Kidney epithelial cell (primary cell): Measurements from ENCODE around the gene BMP10. TPM values are rescaled to one million over a fixed set of nuclear protein-coding genes. Genes with fewer than 3 reads are reported as not detected.

ENCODE experiments used
- DNase-seq: peaks from one replicate; pipeline ENCODE4 v3.0.0-alpha.2; 2010; ENCODE audit warnings: low read depth
- H3K27me3 ChIP-seq: 2 replicates; pipeline ENCODE4 v1.6.0; 2011; ENCODE audit warnings: low read length; ENCODE audit not compliant: control insufficient read depth, insufficient read depth
- H3K36me3 ChIP-seq: 2 replicates; pipeline ENCODE4 v1.5.1; 2011; ENCODE audit warnings: low read length; ENCODE audit not compliant: control insufficient read depth, insufficient read depth
- H3K4me3 ChIP-seq: 2 replicates; pipeline ENCODE4 v1.5.1; 2011; ENCODE audit warnings: low read depth, mild to moderate bottlenecking, control low read depth, low read length
- total RNA-seq: library from RNA; depleted of rRNA; stranded (reverse); fragments of >200 nt; gene quantifications from 2 replicates; pipeline ENCODE4 v1.2.3, GENCODE V29; 2015
- TF ChIP-seq, protein P1 (sequence below): IDR thresholded peaks from 2 replicates; pipeline ENCODE4 v1.5.1; 2011; ENCODE audit warnings: mild to moderate bottlenecking, moderate library complexity, low read length, control low read depth, inconsistent platforms; ENCODE audit not compliant: insufficient read depth, poor library complexity, severe bottlenecking

The BMP10 gene
- total RNA-seq, 1 donor from 2014 or later, result not detected

DNA sequence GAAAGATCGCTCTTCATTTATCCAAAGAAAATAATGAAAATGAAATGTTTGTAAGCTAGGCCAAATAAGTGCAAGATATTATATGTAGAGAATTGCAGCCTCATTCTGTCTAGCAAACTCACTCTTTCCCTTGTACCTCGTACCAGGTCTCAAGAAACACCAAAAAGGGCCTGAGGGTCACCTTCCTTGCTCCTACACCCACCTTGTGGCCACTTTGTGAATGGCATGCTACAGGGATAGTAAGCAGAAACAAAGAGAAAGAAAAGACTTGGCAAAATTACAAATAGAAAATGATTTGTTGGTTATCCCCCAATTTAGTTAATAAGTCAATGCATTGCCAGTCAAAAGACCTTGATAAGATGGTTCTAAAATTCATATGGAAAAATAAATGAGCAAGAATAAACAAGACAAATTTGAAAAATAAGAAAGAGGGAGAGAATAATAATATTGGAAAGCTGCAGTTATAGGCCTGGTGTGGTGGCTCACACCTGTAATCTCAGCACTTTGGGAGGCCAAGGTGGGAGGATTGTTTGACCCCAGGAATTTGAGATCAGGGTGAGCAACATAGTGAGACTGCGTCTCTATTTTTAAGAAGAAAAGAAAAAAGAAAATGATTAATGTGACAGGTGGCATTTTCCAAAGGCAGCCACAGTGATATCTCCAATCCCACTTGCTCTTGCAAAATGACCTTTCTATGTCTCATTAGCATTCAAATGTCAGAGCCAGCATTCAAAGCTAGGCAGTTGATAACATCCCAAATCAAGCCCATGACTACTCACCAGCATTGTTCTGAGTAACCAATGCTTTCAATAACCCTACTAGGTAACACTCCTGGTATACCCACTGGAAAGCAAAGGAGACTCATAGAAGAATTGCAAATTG, 38.8 kb upstream of the BMP10 start:
- Histone ChIP-seq H3K36me3 (no peaks in the 10 kb centered on the region), H3K27me3 (no peaks in the 10 kb centered on the region), H3K4me3 (no peak overlapping the region)
- DNase-seq, result peak; percentile 21
- TF ChIP-seq, protein P1, sequence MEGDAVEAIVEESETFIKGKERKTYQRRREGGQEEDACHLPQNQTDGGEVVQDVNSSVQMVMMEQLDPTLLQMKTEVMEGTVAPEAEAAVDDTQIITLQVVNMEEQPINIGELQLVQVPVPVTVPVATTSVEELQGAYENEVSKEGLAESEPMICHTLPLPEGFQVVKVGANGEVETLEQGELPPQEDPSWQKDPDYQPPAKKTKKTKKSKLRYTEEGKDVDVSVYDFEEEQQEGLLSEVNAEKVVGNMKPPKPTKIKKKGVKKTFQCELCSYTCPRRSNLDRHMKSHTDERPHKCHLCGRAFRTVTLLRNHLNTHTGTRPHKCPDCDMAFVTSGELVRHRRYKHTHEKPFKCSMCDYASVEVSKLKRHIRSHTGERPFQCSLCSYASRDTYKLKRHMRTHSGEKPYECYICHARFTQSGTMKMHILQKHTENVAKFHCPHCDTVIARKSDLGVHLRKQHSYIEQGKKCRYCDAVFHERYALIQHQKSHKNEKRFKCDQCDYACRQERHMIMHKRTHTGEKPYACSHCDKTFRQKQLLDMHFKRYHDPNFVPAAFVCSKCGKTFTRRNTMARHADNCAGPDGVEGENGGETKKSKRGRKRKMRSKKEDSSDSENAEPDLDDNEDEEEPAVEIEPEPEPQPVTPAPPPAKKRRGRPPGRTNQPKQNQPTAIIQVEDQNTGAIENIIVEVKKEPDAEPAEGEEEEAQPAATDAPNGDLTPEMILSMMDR, result peak; percentile 86

GRCh38 chr2:68908392-68908970, 37.3 kb upstream of the BMP10 start:
- peak; percentile 92 for DNase-seq
- no peaks in the 10 kb centered on the region for H3K36me3 ChIP-seq
- no peaks in the 10 kb centered on the region for H3K27me3 ChIP-seq
- H3K4me3 ChIP-seq, result no peak overlapping the region
- TF ChIP-seq, protein P1, result no peak

GRCh38 chr2:68907920-68908253, 36.7 kb upstream of the BMP10 start:
- TF ChIP-seq, protein P1, result no peak
- Histone ChIP-seq H3K36me3 (no peaks in the 10 kb centered on the region), H3K27me3 (no peaks in the 10 kb centered on the region), H3K4me3 (no peak overlapping the region)
- DNase-seq, result no peak

DNA sequence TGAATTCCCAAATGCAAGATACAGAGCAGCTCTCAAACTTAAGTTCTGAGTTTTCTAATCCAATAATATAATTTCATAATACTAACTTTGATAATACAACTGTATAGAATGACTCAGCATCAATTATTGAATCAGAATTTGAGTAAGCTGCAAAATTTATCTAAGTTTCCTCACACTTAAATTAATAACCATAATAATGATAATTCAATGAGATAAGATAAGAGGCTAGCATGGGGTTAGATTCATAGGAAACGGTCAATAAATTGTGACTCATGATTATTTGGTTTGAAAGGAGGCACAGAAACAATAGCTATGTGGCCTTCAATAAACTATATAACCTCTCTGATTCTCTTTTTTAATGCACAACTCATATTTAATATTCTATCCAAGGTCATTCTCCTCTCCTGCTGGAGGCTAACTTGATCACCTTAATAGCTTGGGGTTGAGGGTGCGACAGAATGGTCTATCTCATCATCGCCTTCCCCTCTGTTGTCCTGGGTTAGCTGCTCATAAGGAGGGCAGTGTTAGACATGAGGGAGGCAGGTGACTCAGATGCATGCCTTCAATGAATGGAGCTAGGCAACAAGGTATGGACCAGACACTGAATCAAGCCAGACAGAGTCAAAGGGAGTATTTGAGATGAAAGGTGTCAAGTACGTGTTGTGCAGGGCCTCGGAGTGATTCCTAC, 36.2 kb upstream of the BMP10 start:
- H3K36me3 ChIP-seq, result no peaks in the 10 kb centered on the region
- no peak for DNase-seq
- TF ChIP-seq, protein P1, result no peak
- H3K4me3 ChIP-seq, result no peak overlapping the region
- no peaks in the 10 kb centered on the region for H3K27me3 ChIP-seq

GRCh38 chr2:68906716-68907115, 35.5 kb upstream of the BMP10 start:
- no peak overlapping the region for H3K4me3 ChIP-seq
- H3K36me3 ChIP-seq, result no peaks in the 10 kb centered on the region
- DNase-seq, result no peak
- TF ChIP-seq, protein P1, result no peak
- no peaks in the 10 kb centered on the region for H3K27me3 ChIP-seq
